Osteocyte (in vitro differentiated cells): ENCODE results near the gene CDKN2B-AS1. TPM values are rescaled to one million over a fixed set of nuclear protein-coding genes. Genes with fewer than 3 reads are reported as not detected.

Source experiments
- DNase-seq: peaks from one replicate; pipeline ENCODE4 v3.0.0; 2021; ENCODE audit warnings: mixed read lengths; ENCODE audit not compliant: unreplicated experiment; ENCODE audit errors: extremely low spot score
- H3K27ac Mint-ChIP-seq: one replicate; pipeline ENCODE4 v1.8.0; 2021; ENCODE audit warnings: mild to moderate bottlenecking, mixed read lengths; ENCODE audit not compliant: unreplicated experiment
- H3K27me3 Mint-ChIP-seq: one replicate; pipeline ENCODE4 v1.8.0; 2021; ENCODE audit warnings: mixed read lengths; ENCODE audit not compliant: unreplicated experiment
- H3K36me3 Mint-ChIP-seq: one replicate; pipeline ENCODE4 v1.8.0; 2021; ENCODE audit warnings: mixed read lengths; ENCODE audit not compliant: unreplicated experiment
- H3K4me1 Mint-ChIP-seq: one replicate; pipeline ENCODE4 v1.8.0; 2021; ENCODE audit warnings: mixed read lengths; ENCODE audit not compliant: unreplicated experiment
- H3K4me3 Mint-ChIP-seq: one replicate; pipeline ENCODE4 v1.8.0; 2021; ENCODE audit warnings: mild to moderate bottlenecking, moderate library complexity, mixed read lengths; ENCODE audit not compliant: unreplicated experiment
- H3K9me3 Mint-ChIP-seq: one replicate; pipeline ENCODE4 v1.8.0; 2021; ENCODE audit warnings: mixed read lengths; ENCODE audit not compliant: unreplicated experiment
- total RNA-seq: library from RNA; stranded (reverse); gene quantifications from 2 replicates; pipeline ENCODE4 v1.2.1, GENCODE V29; 2021
- TF ChIP-seq, protein P1 (sequence below): fragments of 200-600 bp; sonication (generic); IDR thresholded peaks from 2 replicates; pipeline ENCODE4 v1.5.0; 2021; ENCODE audit warnings: antibody characterized with exemption, mild to moderate bottlenecking, moderate library complexity

Gene CDKN2B-AS1
- total RNA-seq, 1 donor from 2014 or later, result 4.0 TPM

GRCh38 chr9:22112870-22113821 lies 118.6 kb downstream of the CDKN2B-AS1 start:
- H3K36me3 Mint-ChIP-seq, result no peaks in the 10 kb centered on the region
- H3K4me1 Mint-ChIP-seq, result peaks cover 73% of the 10 kb centered on the region
- DNase-seq, result no peak
- no peak overlapping the region for H3K4me3 Mint-ChIP-seq
- TF ChIP-seq, protein P1, sequence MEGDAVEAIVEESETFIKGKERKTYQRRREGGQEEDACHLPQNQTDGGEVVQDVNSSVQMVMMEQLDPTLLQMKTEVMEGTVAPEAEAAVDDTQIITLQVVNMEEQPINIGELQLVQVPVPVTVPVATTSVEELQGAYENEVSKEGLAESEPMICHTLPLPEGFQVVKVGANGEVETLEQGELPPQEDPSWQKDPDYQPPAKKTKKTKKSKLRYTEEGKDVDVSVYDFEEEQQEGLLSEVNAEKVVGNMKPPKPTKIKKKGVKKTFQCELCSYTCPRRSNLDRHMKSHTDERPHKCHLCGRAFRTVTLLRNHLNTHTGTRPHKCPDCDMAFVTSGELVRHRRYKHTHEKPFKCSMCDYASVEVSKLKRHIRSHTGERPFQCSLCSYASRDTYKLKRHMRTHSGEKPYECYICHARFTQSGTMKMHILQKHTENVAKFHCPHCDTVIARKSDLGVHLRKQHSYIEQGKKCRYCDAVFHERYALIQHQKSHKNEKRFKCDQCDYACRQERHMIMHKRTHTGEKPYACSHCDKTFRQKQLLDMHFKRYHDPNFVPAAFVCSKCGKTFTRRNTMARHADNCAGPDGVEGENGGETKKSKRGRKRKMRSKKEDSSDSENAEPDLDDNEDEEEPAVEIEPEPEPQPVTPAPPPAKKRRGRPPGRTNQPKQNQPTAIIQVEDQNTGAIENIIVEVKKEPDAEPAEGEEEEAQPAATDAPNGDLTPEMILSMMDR, result no peak
- H3K27me3 Mint-ChIP-seq, result no peaks in the 10 kb centered on the region
- peaks cover 10% of the 10 kb centered on the region for H3K9me3 Mint-ChIP-seq
- peak overlapping the region; percentile 15 for H3K27ac Mint-ChIP-seq

DNA sequence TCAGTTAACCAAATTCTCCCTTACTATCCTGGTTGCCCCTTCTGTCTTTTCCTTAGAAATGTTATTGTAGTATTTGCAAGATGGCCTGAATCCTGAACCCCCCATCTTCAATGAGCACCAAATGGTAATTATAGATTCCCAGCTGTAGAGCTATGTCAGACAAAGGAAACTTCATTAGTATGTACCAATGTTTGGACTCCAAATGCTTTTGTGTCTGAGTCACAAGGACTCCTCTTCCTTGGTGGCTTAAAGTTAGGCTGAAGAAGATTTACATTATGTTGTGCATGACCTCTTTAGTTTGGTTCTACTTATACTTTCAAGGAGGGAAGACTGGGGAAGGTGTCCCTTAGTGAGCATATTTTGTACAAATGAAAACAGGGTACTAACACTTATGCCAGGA lies 120.4 kb downstream of the CDKN2B-AS1 start:
- TF ChIP-seq, protein P1, result no peak
- no peak overlapping the region for H3K4me3 Mint-ChIP-seq
- H3K27me3 Mint-ChIP-seq, result no peaks in the 10 kb centered on the region
- H3K36me3 Mint-ChIP-seq, result no peaks in the 10 kb centered on the region
- H3K9me3 Mint-ChIP-seq, result peaks cover 10% of the 10 kb centered on the region
- no peak for DNase-seq
- peaks cover 79% of the 10 kb centered on the region for H3K4me1 Mint-ChIP-seq
- H3K27ac Mint-ChIP-seq, result peak overlapping the region; percentile 58

- DNase-seq, result no peak
- H3K9me3 Mint-ChIP-seq, result peaks cover 11% of the 10 kb centered on the region
- TF ChIP-seq, protein P1, result no peak
- peaks cover 68% of the 10 kb centered on the region for H3K4me1 Mint-ChIP-seq
- H3K27me3 Mint-ChIP-seq, result no peaks in the 10 kb centered on the region
- H3K27ac Mint-ChIP-seq, result peak overlapping the region; percentile 64
- peaks cover under 1% of the 10 kb centered on the region for H3K36me3 Mint-ChIP-seq
- no peak overlapping the region for H3K4me3 Mint-ChIP-seq
Measured at GRCh38 chr9:22116758-22117157, 122.2 kb downstream of the CDKN2B-AS1 start.

GRCh38 chr9:22117511-22118384 lies 123.2 kb downstream of the CDKN2B-AS1 start:
- H3K9me3 Mint-ChIP-seq, result peaks cover 21% of the 10 kb centered on the region
- H3K27ac Mint-ChIP-seq, result peak overlapping the region; percentile 87
- peaks cover 58% of the 10 kb centered on the region for H3K4me1 Mint-ChIP-seq
- H3K4me3 Mint-ChIP-seq, result no peak overlapping the region
- TF ChIP-seq, protein P1, result no peak
- no peak for DNase-seq
- peaks cover 7% of the 10 kb centered on the region for H3K36me3 Mint-ChIP-seq
- H3K27me3 Mint-ChIP-seq, result no peaks in the 10 kb centered on the region
